ENCODE results near the gene TOR1AIP1. TPM values are rescaled to one million over a fixed set of nuclear protein-coding genes. Genes with fewer than 3 reads are reported as not detected.

TOR1AIP1 gene
- total and polyA plus RNA-seq, 7 donors = 13.2 to 152 (median 117) TPM

GRCh38 chr1:179935909-179936496, 53.9 kb downstream of the TOR1AIP1 start:
- Histone ChIP-seq H3K4me1 (no peaks in the 10 kb centered on the region), H3K27ac (no peak overlapping the region), H3K9me3 (no peaks in the 10 kb centered on the region), H3K36me3 (no peaks in the 10 kb centered on the region), H3K4me3 (no peak overlapping the region), H3K27me3 (no peaks in the 10 kb centered on the region)
- 70 to 72% methylated on average over 1 of the region's 1 CpG for WGBS, 2 donors
- TF ChIP-seq POLR2A (IDR thresholded peaks at IDR 0.05) (no peak), POLR2AphosphoS5 (IDR thresholded peaks at IDR 0.05) (no peak), CTCF (IDR thresholded peaks at IDR 0.05) (no peak), EP300 (IDR thresholded peaks at IDR 0.05) (no peak)
- intact Hi-C loops (cut with DNase I) = no loop called here
- DNase-seq = no peak

DNA sequence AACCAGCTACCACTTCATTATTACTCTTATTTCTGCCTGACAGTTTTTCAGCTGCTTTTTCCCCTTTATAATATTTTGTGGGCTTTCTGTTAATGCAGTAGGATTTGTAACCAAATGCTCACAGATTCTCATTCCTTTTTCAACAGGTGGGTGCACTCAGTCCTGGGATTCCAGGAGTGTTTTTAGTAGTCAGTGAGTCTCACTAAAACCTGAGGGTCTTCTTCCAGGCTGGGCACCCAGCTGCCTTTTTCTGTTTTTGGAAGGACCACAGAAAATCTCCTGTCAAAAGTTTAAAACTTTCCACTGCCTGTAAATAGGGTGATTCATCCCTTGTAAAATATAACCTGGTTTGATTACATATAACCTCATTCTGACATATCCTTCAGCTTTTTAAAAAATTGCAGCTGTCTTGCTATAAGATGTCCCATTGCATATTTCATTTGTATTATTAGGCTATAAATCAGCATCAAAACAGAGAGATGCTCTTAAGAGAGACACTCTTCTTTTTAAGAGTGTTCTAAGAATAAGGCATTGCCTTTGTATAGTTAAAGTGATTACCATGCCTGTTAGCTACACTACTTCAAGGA, 55.7 kb downstream of the TOR1AIP1 start:
- Histone ChIP-seq H3K9me3 (no peaks in the 10 kb centered on the region), H3K36me3 (no peaks in the 10 kb centered on the region), H3K27me3 (no peaks in the 10 kb centered on the region), H3K4me3 (no peak overlapping the region), H3K27ac (no peak overlapping the region), H3K4me1 (no peaks in the 10 kb centered on the region)
- intact Hi-C loops (cut with DNase I) = no loop called here
- DNase-seq = no peak
- TF ChIP-seq CTCF (IDR thresholded peaks at IDR 0.05) = no peak
- no peak for TF ChIP-seq POLR2A (IDR thresholded peaks at IDR 0.05)
- no peak for TF ChIP-seq EP300 (IDR thresholded peaks at IDR 0.05)
- no peak for TF ChIP-seq POLR2AphosphoS5 (IDR thresholded peaks at IDR 0.05)

DNA sequence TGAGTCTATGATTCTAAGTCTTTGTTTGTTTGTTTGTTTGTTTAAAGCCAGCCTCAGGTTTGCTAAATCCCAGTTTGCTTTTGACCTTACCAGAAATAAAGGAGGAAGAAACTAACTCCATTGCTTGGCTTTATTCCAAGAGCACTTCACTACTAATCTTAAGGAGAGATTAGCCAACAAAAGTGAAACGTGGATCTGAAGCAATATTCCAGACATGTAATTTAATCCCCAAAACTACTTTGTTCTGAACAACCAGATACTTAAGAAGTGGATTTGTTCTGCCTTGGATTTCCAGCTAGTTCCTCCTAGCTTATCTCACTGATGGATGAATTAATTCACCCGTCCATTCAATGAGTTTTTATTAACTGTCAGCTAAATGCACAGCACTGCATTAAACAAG, 56.7 kb downstream of the TOR1AIP1 start:
- Histone ChIP-seq H3K4me1 (no peaks in the 10 kb centered on the region), H3K9me3 (no peaks in the 10 kb centered on the region), H3K27me3 (no peaks in the 10 kb centered on the region), H3K4me3 (no peak overlapping the region), H3K27ac (no peak overlapping the region), H3K36me3 (no peaks in the 10 kb centered on the region)
- 40 to 55% methylated on average over 2 of the region's 2 CpGs for WGBS, 2 donors
- TF ChIP-seq POLR2A (IDR thresholded peaks at IDR 0.05) (no peak), EP300 (IDR thresholded peaks at IDR 0.05) (no peak), CTCF (IDR thresholded peaks at IDR 0.05) (no peak), POLR2AphosphoS5 (IDR thresholded peaks at IDR 0.05) (no peak)
- DNase-seq = no peak
- intact Hi-C loops (cut with DNase I) = no loop called here

GRCh38 chr1:179939941-179940340, 57.9 kb downstream of the TOR1AIP1 start:
- H3K9me3 ChIP-seq = no peaks in the 10 kb centered on the region
- 97% methylated on average over 1 of the region's 1 CpG for WGBS, 2 donors
- H3K4me1 ChIP-seq = no peaks in the 10 kb centered on the region
- H3K27me3 ChIP-seq = no peaks in the 10 kb centered on the region
- no peak overlapping the region for H3K27ac ChIP-seq
- TF ChIP-seq POLR2AphosphoS5 (IDR thresholded peaks at IDR 0.05) (no peak), CTCF (IDR thresholded peaks at IDR 0.05) (no peak), EP300 (IDR thresholded peaks at IDR 0.05) (no peak), POLR2A (IDR thresholded peaks at IDR 0.05) (no peak)
- H3K4me3 ChIP-seq = no peak overlapping the region
- intact Hi-C loops (cut with DNase I) = no loop called here
- no peaks in the 10 kb centered on the region for H3K36me3 ChIP-seq
- no peak for DNase-seq

- intact Hi-C loops (cut with DNase I) = no loop called here
- no peak overlapping the region for H3K4me3 ChIP-seq
- WGBS, 2 donors = 26 to 72% methylated on average over 2 of the region's 2 CpGs
- no peak overlapping the region for H3K27ac ChIP-seq
- no peak for DNase-seq
- H3K4me1 ChIP-seq = no peaks in the 10 kb centered on the region
- TF ChIP-seq POLR2AphosphoS5 (IDR thresholded peaks at IDR 0.05) (no peak), EP300 (IDR thresholded peaks at IDR 0.05) (no peak), CTCF (IDR thresholded peaks at IDR 0.05) (no peak)
- no peaks in the 10 kb centered on the region for H3K9me3 ChIP-seq
- H3K27me3 ChIP-seq = no peaks in the 10 kb centered on the region
- H3K36me3 ChIP-seq = no peaks in the 10 kb centered on the region
Observed at GRCh38 chr1:179941454-179941853, 59.4 kb downstream of the TOR1AIP1 start.
